Fibroblast of lung (primary cell): ENCODE data around the gene IRF9.

Experiments used
- CTCF ChIP-seq, 2 donors: IDR thresholded peaks in 1 of 2; conservative IDR thresholded peaks in 1 of 2; 1 replicate in 1 of 2; 2 replicates in 1 of 2; pipeline ENCODE4 v1.5.1; 2011 to 2012; ENCODE audit warnings: low read length in 2 of 2, control low read depth in 1 of 2, inconsistent platforms in 1 of 2, low read depth in 1 of 2, mild to moderate bottlenecking in 1 of 2
- EZH2 ChIP-seq: IDR thresholded peaks from 2 replicates; pipeline ENCODE4 v1.5.1; 2012; ENCODE audit warnings: low read length, control low read depth, mild to moderate bottlenecking; ENCODE audit errors: missing control alignments

GRCh38 chr14:24172871-24173281, 11.8 kb downstream of the IRF9 start:
- TF ChIP-seq EZH2, result no peak
- no peak for TF ChIP-seq CTCF (conservative IDR thresholded peaks at IDR 0.05 in 1 of 2, IDR thresholded peaks at IDR 0.05 in 1 of 2; ENCODE audit: low read depth in 1 of 2, low read length in 2 of 2)
